HG03139 (cell line): ENCODE measurements around the gene ANO9.
A peak's percentile ranks its signal among the peaks of the same experiment; 100 is the strongest.

Experiments
- ATAC-seq: cut with Tn5 transposase; IDR thresholded peaks from one replicate; pipeline ENCODE4 v1.9.1; 2021; ENCODE audit not compliant: unreplicated experiment

ANO9 gene

DNA sequence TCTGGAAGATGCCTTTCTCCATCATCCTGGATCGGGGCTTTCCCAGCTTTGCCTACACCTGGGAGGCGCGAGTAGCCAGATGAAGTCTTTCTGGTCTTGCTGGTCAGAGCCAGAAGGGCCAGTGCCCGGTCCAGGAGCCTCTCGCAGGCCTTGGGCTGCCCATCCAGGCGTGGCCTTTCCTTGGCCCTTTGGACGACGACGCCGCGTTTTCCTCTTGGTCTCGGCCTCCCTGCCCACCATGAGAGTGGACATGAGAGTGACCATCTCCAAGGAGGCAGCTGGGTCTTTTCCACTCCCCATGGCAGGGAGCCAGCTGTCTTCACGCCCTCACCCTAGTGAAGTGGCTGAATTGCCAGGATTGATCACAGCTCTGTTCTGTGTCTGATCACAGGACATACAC is 11.8 kb upstream of the ANO9 start:
- ATAC-seq: no peak

DNA sequence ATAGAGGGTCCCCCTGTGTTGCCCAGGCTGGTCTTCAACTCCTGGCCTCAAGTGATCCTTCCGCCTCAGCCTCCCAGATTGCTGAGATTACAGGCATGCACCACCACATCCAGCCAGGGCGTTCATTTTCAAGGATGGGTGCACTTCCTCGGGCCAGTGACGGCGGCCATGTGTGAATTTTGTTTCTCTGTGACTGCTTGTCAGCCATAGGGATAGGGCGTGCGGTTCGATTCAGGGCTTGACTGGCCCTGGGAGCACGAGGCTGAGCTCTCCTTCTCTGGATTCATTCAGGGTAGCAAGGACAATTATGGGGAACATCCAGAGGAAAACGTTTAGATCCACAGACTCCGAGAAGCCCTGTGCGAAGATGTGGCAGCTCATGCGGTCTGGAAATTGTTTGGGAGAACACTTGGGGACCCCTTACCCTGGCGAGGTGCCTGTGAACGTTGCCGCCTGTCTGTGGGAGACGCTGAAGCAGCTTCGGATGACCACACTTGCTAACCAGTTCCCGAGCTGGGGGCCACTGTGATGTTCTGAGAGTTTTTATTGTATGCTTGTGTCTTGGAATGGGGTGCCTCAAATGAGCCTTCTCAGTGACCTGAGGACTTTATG is 11.2 kb upstream of the ANO9 start:
- no peak for ATAC-seq

DNA sequence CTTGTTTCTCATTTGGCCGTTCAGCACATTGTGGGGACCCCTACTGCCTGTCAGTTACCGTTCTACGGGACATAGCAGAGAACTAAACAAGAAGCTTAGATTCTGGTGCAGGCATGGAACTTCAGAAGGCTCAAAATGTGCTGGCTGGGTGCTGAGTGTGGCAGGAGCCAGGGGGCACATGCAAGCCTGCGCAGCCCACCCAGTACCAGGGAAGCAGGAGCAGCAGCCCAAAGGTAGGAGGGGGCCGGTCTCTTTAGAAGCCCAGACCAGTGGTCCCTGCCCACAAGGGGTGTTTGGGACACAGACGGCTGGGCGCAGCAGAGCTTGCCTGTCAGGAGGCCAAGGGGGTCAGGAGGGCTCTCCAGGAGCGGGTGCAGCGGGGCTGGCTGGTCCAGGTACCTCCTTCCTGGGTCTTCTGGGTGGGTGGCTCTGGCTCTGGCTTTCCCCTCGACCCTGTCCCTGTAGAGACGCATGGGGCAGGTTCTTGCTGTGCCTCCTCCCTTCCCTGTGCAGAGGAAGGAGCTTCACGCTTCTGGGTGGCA is 10.5 kb upstream of the ANO9 start:
- ATAC-seq: no peak

DNA sequence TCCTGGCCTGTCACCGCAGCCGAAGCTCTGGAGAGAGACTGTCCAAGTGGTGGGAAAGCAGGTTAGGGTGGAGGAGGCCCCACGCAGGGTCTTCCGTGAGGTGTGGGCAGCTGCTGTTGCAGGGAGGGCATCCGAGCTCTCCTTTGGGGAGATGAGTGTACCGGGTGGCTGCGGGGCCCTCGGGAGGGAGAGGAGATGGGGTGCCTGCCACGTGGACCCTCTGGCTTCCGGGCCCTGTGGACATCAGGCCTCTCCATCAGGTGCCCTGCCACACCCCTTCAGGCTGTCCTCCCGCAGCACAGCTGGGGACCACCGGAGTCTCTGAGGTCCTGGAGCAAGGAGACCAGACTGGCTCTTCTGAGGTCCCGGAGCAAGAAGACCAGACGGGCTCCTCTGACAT is 9.9 kb upstream of the ANO9 start:
- ATAC-seq: no peak

DNA sequence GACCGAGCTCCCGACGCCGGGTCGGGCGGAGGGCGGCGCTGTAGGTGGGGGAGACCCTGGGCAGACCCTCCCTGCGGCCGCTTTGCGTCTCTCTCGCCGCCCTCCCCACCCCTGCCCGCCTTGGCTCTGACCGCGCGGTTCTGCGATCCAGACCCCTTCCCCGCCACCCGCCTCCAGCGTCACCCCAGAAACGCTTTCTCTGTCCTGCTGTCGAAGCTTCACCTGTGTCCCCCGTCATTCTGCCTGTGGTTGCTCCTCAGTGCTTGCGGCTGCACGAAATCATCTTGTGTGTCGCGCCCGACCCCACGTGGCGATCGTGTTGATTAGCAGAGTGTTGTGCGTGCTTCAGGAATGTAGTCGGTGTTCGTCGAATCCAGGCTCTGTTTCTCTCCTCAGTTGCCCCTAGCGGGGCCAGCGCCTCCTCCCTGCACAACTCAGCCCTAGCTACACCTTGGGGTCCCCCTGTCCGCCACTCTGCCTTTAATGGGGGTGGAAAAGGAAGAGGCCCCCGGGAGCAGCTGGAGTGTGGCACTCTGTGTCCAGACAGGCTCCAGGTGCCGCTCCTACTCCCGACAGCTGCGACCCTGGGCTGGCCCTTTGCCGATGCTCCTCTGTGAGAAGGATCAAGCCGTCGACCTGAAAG is 9.1 kb upstream of the ANO9 start:
- no peak for ATAC-seq

DNA sequence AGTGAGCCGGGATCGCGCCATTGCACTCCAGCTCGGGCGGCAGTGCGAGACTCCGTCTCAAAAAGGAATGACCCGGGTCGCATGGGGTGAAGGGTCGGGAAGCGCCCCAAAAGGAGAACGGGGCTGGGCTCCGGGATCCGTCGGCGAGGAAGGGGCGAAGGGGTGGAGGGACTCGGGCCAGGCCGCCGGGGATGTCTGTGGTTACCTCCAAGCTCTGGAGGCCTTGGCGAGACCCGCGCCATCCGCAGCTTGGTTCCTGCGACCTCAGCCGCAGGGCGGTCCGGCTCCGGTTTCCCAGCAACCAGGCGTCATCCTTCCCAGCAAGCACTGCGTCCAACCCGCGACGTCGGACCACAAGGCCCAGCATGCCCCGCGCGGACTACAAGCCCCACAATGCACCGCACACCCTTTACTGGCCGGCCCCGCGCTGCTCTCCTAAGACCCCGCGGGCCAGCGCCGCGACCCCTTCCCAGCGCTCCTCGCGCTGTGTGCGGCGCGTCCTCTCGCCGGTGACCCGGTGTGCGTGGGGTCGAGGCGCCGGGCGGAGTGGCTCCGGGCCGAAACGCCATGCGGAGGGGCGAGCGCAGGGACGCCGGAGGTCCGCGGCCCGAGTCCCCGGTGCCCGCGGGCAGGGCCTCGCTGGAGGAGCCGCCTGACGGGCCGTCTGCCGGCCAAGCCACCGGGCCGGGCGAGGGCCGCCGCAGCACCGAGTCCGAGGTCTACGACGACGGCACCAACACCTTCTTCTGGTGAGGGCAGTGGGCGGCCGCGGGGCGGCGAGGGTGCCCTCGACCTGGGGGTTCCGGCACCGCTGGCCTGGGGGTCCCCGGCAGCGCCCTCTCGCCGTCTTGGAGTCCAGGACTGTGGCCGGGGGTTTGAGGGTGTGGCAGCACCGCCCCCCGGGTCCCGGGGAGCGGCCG is 8.3 kb upstream of the ANO9 start, which contains the start of gene PTDSS2:
TSS of gene PTDSS2 (plus strand) at position 391 of the 920 bp plus-strand sequence. CDS start at position 568, 177 bp downstream.
- peak; percentile 75 for ATAC-seq

DNA sequence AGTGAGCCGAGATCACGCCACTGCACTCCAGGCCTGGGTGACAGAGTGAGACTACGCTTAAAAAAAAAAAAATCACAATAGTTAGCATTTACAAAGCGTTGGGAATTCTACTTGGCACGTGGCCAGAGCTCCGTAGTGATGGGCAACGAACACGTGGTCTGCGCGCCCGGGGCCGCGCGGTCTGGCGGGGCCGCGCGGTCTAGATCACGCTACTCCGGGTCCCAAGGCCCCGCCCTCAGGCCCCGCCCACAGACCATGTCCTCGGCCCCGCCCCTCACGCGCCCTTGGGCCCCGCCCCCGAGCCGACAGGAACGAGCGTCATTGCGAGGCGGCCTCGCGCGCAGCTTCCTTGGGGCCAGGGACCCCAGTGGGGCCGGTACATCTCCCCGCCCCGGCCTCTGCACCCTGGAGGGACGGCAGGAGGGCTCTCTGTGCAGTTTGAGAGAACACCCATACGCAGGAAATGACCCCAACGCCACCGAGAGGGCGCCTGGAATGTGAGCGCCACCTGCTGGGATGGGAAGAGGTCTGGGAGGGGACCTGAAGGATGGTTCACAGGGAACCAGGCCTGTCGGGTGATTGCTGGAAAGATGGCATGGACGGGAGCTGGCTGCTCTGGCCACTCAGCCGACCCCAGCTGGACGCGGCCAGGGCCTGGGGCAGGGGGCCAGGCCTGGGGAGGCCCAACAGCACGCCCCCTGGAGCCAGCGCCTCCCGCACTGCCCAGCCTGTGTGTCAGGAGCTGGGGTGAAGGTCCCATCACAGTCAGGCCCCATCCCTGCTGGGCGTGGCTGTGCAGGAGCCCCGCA is 6.3 kb upstream of the ANO9 start:
- ATAC-seq: peak; percentile 43

DNA sequence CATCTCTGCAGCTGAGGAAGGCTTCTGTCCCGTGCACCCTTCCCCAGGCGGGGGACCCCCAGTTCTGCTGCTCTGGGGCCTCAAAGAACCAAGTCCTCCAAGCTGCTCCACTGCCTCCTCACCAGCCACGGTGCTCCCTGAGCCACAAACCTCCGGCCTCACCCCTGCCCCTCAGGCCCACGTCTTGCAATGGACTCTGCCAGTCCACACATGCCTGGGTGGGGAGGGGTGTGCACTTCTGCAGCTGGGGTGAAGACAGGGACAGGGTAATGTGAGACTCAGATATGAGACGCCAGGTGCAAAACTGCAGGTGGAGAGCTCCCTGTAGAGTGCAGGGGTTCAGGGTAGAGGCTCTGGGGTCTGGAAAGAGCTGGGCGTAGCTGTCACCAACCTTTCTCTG is 5.1 kb upstream of the ANO9 start:
- ATAC-seq: no peak

DNA sequence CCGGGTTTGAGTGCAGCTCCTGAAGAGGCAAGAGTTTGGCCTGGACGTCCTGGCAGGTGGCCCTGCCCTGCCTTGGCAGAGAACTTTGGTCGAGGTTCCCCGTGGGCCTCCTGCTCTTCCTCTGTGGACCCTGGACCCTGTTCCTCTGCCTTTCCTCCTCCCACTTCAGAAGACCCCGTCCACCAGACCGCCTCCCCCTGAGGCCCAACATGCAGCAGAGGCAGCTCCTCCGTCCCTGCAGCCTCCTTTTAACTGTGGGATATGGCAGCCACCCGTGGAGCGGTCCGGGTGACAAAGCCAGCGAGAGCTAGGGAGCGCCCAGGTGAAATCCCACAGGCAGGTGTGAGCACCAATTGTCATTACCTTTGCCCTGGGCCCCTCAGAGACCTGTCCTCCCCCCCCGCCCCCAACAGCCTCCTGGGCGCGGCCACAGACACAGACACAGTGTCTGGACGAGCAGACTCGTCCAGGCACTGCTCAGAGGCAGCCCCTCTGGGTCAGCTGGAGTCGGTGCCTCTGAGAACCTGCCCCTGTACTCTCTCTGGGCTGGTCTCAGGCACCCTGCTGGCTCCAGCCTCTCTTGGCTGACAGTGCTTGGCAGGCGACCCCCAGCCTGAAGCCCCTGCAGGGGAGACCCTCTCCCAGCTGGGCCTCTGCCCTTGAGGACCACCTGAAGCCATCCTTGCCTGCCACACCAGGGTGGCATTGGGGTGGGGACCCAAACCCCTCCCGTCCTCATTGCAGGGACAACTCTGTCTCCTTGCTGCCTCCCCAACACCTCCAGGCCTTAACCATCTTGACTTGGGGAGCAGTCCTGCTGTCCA is 4.2 kb upstream of the ANO9 start:
- ATAC-seq: no peak

DNA sequence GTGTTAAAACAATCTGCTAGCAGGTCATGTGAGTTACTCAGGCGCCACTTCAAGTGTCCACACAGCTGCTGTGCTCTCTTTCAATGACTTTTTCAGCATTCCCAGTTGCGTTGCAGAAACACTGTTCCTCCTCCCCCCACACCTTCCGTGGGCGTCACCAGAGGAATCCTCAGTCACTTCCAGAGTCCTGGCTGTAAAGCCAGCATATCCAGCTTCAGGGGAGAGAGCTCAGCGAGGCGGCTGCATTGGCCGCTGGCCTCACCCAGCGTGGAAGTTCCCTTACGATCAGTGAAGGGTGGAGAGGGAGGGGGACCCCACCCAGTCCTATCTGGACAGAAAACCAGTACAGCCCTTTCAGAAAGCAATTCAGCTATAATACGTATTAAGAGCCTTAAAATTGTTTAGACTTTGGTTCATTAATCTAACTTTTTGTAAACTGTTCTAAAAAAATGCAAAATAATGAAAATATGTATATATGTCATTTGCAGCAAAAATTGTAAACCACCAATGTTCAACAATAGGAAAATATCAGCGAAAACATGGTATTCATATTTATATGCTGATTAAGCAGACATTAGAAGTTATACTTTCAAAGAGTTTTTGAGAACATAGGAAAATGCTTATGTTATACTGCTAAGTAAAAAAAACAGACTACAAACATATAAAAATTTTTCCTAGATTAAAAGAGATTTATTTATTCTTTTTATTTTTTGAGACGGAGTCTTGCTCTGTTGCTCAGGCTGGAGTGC is 2.8 kb upstream of the ANO9 start:
- ATAC-seq: no peak

DNA sequence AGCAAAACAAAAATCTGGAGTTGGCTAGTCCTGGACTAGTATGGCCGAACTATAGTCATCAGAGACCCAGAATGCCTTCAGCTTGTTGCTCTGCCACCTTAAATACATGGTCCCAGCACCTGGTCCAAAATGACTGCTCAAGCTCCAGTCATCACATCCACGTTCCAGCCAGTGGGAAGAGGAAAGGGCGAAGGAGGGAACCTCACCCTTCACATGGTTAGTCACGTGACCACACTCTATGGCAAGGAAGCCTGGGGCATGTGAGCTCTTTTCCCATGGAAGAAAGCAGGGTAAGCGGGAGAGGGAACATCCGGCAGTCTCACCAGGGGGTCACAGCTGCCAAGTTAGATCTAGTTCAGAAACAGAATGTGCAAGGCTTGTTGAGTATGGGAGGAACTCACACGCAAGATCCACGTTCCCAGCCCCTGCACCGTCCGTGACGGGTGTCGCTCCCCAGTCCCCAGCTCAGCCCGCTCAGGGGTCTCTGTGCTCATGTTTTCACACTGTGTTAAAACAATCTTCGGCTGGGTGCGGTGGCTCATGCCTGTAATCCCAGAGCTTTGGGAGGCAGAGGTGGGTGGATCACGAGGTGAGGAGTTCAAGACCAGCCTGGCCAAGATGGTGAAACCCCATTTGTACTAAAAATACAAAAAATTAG is 1.9 kb upstream of the ANO9 start:
- no peak for ATAC-seq

DNA sequence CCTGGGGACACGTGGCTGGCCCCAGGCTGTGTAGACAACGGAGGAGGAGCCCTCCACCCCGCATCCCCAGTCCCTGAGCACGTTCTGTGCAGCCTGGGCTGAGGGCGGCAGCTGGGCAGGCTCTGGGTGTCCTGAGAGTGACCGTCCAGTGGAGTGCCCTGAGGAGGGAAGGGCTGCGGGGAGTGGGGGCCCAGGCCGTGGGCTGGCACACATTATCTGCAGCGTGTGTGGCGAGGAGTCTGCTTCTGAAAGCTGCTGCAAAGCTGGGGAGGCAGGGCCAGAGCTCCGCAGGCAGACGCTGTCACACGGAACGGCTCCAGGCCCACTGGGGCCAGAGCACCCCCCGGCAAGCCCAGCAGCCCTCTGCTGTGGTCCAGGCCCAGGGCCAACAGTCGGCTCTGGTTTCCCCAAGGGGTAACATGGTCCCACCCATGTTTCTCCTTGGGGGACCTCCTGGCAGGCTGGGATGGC is 835 bp upstream of the ANO9 start:
- no peak for ATAC-seq

DNA sequence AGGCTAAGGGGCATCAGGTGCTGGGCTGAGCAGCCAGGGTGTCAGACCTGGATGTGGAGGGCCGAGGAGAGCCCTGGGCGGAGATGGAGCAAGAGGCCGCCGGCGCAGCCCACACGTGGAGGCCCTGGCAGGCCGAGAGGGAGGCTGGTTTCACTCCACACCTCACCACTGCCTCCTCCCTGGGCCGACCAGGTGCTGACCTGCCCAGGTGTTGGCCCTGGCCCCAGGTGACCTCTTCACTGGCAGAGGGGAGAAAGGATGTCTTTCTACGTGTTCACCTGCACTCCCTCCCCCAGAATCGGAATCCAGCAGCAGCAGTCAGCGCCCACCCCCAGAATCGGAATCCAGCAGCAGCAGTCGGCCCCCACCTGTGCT is 781 bp downstream of the ANO9 start:
- ATAC-seq: no peak

DNA sequence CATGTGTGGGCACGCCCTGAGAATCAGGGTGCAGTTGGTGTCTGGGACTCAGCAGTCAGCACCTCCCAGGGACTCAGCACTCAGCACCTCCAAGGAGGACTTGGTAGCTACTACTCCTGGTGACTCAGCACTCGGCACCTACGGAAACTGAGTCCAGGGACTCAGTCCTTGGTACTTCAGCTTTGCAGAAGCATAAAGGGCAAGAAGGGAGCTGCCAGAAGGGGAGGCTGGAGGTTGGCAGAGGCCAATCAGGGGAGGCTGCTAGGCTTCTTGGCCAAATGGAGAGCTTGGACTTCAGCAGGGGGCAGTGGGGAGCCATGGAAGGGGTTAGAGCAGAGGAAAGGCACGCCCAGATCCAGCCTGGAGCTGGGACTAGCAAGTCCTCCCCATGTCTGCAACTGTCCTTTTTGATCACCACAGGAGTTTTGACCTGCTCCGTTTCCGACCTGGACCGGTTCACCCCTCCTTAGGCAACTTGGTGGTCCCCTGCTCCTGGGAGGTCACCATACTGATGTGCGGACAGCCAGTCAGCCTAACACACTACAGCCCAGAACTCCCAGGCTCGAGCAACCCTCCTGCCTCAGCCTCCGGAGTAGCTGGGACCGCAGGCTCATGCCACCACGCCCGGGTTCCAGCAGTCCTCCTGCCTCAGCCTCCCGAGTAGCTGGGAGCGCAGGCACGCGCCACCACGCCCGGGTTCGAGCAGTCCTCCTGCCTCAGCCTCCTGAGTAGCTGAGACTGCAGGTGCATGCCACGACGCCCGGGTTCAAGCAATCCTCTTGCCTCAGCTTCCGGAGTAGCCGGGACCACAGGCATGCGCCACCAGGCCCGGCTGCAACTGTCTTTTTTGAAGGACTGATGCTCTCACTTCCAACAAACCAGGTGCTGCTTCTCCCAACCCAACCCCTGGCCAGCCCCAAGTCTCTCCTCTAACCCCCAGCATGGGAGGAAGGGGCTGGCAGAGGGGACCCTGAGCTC is 1.5 kb downstream of the ANO9 start:
- ATAC-seq: no peak

DNA sequence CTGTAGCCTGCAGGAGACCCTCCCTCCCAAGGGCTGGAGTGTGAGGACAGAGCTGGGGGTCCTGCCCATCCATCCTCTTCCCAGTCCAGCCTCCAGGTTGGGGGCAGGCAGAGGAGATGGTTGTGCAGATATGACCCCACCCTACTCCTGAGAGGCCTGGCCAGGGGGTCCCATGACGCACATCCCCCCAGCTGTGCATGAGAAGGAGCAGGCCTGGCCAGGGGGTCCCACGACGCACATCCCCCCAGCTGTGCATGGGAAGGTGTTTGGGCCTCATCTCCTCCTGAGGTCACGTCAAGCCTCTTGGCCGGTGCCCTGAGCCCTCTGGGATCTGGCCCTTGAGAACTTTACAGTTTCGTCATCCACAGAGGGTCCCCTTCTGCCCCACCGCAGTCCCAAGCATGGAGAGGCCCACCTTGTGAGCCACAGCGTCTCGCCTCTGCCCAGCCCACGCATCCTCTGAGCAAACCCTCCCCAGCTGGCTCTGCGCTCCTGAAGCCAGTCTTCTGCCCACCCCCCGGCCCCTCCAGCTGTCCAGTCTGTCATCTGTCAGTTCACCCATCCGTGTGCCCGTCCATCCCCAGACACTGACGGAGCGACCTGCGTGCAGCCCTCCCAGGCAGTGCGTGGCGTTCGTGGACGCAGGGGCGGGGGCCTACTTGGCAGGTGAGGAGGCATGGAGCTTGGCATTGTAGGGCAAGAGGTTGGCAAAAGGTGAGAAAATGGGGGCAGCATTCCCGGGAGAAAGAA is 2.3 kb downstream of the ANO9 start:
- no peak for ATAC-seq

DNA sequence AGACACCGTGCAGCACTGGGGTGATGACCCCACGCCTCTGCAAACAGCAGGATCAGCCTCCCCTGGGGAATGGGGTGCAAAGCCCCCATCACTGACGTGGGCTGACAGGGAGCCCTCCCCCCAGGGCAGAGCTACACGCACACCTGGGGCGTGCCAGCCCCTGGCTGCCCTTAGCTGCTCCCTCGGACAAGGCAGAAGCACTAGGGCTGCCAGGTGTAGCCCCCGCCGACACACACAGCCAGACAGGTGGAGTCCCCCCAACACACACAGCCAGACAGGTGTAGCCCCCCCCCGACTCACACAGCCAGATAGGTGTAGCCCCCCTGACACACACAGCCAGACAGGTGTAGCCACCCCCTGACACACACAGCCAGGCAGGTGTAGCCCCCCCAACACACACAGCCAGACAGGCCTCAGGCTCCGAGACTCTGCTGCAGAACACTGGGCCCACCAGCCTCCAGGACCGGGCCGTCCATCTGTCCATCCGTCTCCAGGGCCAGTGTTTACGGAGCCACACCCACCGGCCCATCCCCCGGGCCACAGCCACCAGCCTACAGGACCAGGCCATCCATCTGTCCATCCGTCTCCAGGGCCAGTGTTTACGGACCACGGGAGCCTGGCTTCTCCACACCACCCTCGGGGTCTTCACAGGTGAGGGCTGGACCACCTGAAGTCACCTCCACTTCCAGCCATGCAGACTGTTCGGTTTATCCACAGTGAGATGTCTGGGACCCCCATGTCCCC is 3.5 kb downstream of the ANO9 start:
- ATAC-seq: no peak
